GM06990 (cell line): ENCODE measurements around the gene ZNF536.

Source experiments
- DNase-seq: peaks from one replicate; pipeline ENCODE4 v3.0.0-alpha.2; 2011; ENCODE audit not compliant: insufficient read length; ENCODE audit errors: extremely low read depth
- H3K27me3 ChIP-seq: replicated peaks from 2 replicates; pipeline ENCODE4 v1.6.0; 2011; ENCODE audit warnings: low read length; ENCODE audit not compliant: control insufficient read depth, insufficient read depth
- H3K36me3 ChIP-seq: 2 replicates; pipeline ENCODE4 v1.5.1; 2011; ENCODE audit warnings: low read length; ENCODE audit not compliant: control insufficient read depth, insufficient read depth
- H3K4me3 ChIP-seq: replicated peaks from 2 replicates; pipeline ENCODE4 v1.5.1; 2011; ENCODE audit warnings: low read depth, mild to moderate bottlenecking, control low read depth, low read length
- TF ChIP-seq, protein P1 (sequence below): IDR thresholded peaks from 2 replicates; pipeline ENCODE4 v1.5.1; 2011; ENCODE audit warnings: low read length, control low read depth, mild to moderate bottlenecking, inconsistent platforms; ENCODE audit not compliant: insufficient read depth, poor library complexity, severe bottlenecking

Gene ZNF536

DNA sequence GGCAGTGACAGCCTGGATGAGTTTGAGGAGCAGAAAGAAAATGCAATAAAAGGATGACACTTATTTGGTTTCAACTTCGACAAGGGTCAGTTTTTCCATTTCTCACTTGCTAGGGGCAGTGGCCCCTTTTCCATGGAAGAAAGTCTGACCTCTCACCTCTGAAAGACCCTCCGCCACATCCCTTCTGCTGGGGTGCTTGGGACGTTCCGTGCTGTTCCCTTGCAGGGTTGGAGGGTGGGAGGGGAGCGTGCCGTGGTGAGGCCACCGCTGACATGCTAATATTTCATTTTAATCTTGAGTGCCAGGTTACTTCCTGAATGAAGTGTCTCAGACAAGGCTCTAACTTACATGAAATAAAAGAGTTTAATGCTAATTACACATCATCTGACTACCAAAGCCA lies 5.2 kb upstream of the ZNF536 start:
- no peak for DNase-seq

DNA sequence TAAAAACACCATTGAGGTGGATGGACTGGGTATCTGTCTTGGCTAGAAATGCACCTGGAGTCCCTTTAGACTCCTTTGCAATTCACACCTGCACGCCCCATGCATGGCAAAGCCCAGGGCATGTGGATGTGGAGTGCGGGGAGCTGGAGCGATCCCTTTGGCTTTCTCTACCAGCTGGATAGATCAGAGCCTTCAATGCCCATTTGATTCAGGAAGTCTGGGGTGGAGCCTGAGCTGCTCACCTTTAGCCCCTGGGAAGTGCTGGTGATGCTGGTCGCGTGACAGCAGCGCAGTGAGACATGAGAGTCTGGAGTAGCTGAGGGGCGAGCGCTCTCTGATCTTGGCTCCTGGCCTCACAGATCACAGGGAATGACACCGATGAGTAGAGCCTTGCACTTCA lies 4.8 kb upstream of the ZNF536 start:
- TF ChIP-seq, protein P1, sequence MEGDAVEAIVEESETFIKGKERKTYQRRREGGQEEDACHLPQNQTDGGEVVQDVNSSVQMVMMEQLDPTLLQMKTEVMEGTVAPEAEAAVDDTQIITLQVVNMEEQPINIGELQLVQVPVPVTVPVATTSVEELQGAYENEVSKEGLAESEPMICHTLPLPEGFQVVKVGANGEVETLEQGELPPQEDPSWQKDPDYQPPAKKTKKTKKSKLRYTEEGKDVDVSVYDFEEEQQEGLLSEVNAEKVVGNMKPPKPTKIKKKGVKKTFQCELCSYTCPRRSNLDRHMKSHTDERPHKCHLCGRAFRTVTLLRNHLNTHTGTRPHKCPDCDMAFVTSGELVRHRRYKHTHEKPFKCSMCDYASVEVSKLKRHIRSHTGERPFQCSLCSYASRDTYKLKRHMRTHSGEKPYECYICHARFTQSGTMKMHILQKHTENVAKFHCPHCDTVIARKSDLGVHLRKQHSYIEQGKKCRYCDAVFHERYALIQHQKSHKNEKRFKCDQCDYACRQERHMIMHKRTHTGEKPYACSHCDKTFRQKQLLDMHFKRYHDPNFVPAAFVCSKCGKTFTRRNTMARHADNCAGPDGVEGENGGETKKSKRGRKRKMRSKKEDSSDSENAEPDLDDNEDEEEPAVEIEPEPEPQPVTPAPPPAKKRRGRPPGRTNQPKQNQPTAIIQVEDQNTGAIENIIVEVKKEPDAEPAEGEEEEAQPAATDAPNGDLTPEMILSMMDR = no peak
- DNase-seq = no peak
- Histone ChIP-seq H3K36me3 (no peaks in the 10 kb centered on the region), H3K4me3 (no peak overlapping the region), H3K27me3 (no peaks in the 10 kb centered on the region)

More for the DNA sequence above, 5.2 kb upstream of the ZNF536 start:
- Histone ChIP-seq H3K4me3 (no peak overlapping the region), H3K36me3 (no peaks in the 10 kb centered on the region), H3K27me3 (no peaks in the 10 kb centered on the region)
- TF ChIP-seq, protein P1 = no peak

DNA sequence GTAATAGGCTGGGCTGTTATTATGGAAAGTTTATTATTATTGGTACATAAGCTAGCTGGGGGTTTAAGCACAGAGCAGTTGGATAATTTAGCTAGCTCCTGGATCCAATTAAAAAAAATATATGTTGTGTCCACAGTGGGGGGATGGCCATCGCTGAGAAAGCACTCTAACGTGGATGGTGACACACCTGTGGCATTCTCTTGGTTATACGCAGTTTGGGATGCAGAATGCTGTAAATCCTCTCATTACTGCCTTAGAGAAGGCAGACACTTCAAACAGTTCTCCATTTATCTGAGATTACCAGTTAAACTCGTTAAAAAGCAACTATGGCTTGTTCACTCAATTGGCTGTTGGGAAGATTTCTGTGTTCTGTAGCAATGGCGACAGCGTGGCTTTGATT lies 2.4 kb upstream of the ZNF536 start:
- H3K27me3 ChIP-seq = no peaks in the 10 kb centered on the region

DNA sequence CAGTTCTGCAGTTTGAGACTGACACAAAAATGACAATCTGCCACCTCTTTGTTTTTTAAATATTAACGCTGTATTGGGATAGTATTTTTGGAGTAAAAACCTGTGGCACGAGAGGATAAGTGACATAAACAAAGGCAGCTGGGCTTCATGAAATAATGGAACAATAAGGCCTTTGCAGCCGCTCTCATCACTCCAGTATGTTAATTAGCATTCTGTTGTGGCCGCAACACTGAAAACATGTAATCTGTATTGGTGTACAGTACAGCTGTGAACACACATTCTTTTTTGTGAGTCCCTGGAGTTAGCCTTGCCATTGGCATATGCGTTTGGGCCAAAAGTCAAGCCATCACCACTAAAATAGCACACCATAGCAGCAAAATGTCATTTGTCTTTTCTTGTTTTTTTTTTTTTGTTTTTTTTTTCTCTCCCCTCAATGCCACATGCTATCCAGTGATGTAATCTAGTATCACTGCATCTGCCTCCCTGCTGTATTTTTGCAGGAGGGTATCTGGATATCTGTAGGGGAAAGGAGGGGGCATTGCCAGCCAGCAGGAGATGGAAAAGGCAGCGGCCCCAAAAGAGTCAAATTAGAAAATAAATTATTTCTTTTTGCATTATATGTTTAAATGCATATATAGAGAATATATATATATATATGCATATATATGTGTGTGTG lies 885 bp upstream of the ZNF536 start:
- no peak for DNase-seq
- TF ChIP-seq, protein P1 = no peak
- no peak overlapping the region for H3K4me3 ChIP-seq
- H3K27me3 ChIP-seq = no peaks in the 10 kb centered on the region
- H3K36me3 ChIP-seq = no peaks in the 10 kb centered on the region

More for the DNA sequence above, 2.4 kb upstream of the ZNF536 start:
- TF ChIP-seq, protein P1 = no peak
- Histone ChIP-seq H3K4me3 (no peak overlapping the region), H3K36me3 (no peaks in the 10 kb centered on the region)
- no peak for DNase-seq

DNA sequence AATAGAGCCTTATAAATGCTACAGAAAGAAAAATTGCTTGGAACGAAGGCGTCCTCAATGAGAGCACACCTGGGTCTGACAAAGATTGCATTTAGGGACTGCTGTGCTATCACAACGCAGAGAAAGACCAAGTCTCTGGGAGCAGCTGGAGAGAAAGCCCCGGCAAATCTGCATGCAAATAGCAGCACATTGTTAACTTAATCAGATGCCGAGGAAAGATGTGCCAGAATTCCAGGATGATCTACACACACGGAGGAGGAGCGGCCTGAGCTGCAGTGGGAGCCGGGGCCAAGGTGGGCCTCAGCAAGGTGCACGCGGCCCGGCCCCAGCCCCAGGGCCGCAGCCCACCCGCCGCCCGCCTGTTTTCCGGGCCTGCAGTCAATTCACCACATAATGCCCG lies 1.4 kb downstream of the ZNF536 start:
- H3K4me3 ChIP-seq = no peak overlapping the region
- no peak for DNase-seq
- no peaks in the 10 kb centered on the region for H3K27me3 ChIP-seq
- no peaks in the 10 kb centered on the region for H3K36me3 ChIP-seq
- TF ChIP-seq, protein P1 = no peak

DNA sequence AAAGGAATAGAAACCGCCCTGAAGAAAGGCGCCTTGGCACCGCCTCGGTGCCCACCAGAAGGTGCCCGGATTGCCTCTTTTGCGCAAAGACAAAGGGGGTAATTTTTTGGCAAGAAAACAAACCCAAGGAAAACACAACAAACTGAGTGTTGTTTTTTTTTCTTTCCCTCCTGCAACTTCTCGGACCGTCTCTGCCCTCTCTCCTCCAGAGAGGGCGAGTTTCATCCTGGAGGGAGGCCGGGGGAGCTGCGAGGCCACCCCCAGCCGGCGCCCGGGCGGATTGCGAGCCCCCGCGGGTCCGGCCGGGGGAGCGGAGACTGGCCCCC lies 2.3 kb downstream of the ZNF536 start:
- no peak for DNase-seq
- H3K27me3 ChIP-seq = no peaks in the 10 kb centered on the region
- TF ChIP-seq, protein P1 = no peak
- H3K36me3 ChIP-seq = no peaks in the 10 kb centered on the region
- H3K4me3 ChIP-seq = no peak overlapping the region
